A549 (cell line): ENCODE data around the gene CDC42. TPM values are rescaled to one million over a fixed set of nuclear protein-coding genes. Genes with fewer than 3 reads are reported as not detected.
A peak's percentile ranks its signal among the peaks of the same experiment; 100 is the strongest.

Experiments used
- ATAC-seq, 2 experiments: fragments of 200-7000 bp in 1 of 2; fragments of >200 bp in 1 of 2; cut with Nextera tagmentation in 1 of 2; cut with Tn5 transposase in 1 of 2; 3 replicates each; pipeline versions ENCODE4 v1.8.0 to v1.9.1; 2018 to 2020; ENCODE audit warnings: mild to moderate bottlenecking in 1 of 2, moderate library complexity in 1 of 2
- CTCF ChIA-PET: fragments of 300-600 bp; sonication (Branson Sonifier 250); formaldehyde crosslinking; extraction: SDS; loops from one replicate; lab custom pipeline; 2021; ENCODE audit warnings: antibody characterized with exemption, inconsistent platforms; lab: Yijun Ruan, JAX
- POLR2A ChIA-PET: fragments of 350-600 bp; formaldehyde crosslinking; extraction: SDS; loops from one replicate; lab custom pipeline; 2021; ENCODE audit warnings: antibody characterized with exemption, inconsistent platforms; lab: Yijun Ruan, JAX
- DNase-seq, 2 experiments: peaks; one replicate each; pipeline versions ENCODE4 v3.0.0 to v3.0.0-alpha.2; 2011 to 2016; ENCODE audit warnings: low read depth in 1 of 2, low spot score in 1 of 2
- FAIRE-seq: peaks from 2 replicates; lab custom pipeline; 2011; peaks lifted over from hg19 to GRCh38; lab: Jason Lieb, UNC
- H3K27ac ChIP-seq, 2 experiments: fragments of >200 bp; sonication (Bioruptor Twin); formaldehyde crosslinking; 3 replicates each; pipeline ENCODE4 v1.5.1; 2016 to 2017
- H3K4me1 ChIP-seq: fragments of >200 bp; sonication (Bioruptor Twin); formaldehyde crosslinking; 3 replicates; pipeline ENCODE4 v1.6.1; 2016
- H3K4me2 ChIP-seq: fragments of >200 bp; sonication (Bioruptor Twin); formaldehyde crosslinking; 3 replicates; pipeline ENCODE4 v1.6.1; 2016
- H3K4me3 ChIP-seq: fragments of >200 bp; sonication (Bioruptor Twin); formaldehyde crosslinking; 3 replicates; pipeline ENCODE4 v1.5.1; 2016
- H3K9me3 ChIP-seq: fragments of >200 bp; sonication (Bioruptor Twin); formaldehyde crosslinking; 3 replicates; pipeline ENCODE4 v1.6.1; 2016
- BHLHE40 ChIP-seq: IDR thresholded peaks from 2 replicates; pipeline ENCODE4 v1.6.1; 2012; ENCODE audit warnings: low read depth, low read length, inconsistent platforms
- CEBPB ChIP-seq, 2 experiments: fragments of >200 bp in 1 of 2; sonication (Bioruptor Twin) in 1 of 2; formaldehyde crosslinking in 1 of 2; IDR thresholded peaks; 2 replicates each; pipeline ENCODE4 v1.6.1; 2012 to 2016
- CHD4 ChIP-seq: fragments of 200-600 bp; sonication (generic); IDR thresholded peaks from 2 replicates; pipeline ENCODE4 v1.6.1; 2016; ENCODE audit warnings: antibody characterized with exemption, mild to moderate bottlenecking, borderline replicate concordance
- EHF ChIP-seq: fragments of 250-450 bp; sonication (Bioruptor Pico); IDR thresholded peaks from 2 replicates; pipeline ENCODE4 v1.5.0; 2020; ENCODE audit warnings: mild to moderate bottlenecking
- EHMT2 ChIP-seq: fragments of 200-600 bp; sonication (generic); IDR thresholded peaks from 2 replicates; pipeline ENCODE4 v1.6.1; 2016; ENCODE audit warnings: antibody characterized with exemption, low read depth, mild to moderate bottlenecking, moderate library complexity
- FOSL2 ChIP-seq, 2 experiments: fragments of 450-650 bp in 1 of 2; fragments of >200 bp in 1 of 2; sonication (Bioruptor Twin) in 1 of 2; formaldehyde crosslinking; IDR thresholded peaks; 2 replicates each; pipeline versions ENCODE4 v1.5.0 to v1.6.1; 2016 to 2020; ENCODE audit warnings: mild to moderate bottlenecking in 1 of 2, moderate library complexity in 1 of 2
- HEYL ChIP-seq: fragments of 250-450 bp; sonication (Bioruptor Pico); IDR thresholded peaks from 2 replicates; pipeline ENCODE4 v1.8.0; 2021; ENCODE audit warnings: mild to moderate bottlenecking, moderate library complexity
- HOXB13 ChIP-seq: fragments of 250-450 bp; sonication (Bioruptor Pico); IDR thresholded peaks from 2 replicates; pipeline ENCODE4 v1.5.0; 2020; ENCODE audit warnings: low read depth, mild to moderate bottlenecking, moderate library complexity
- HOXB5 ChIP-seq: fragments of 250-450 bp; sonication (Bioruptor Pico); IDR thresholded peaks from 2 replicates; pipeline ENCODE4 v1.5.0; 2020; ENCODE audit warnings: mild to moderate bottlenecking, moderate library complexity
- JUN ChIP-seq, 2 experiments: fragments of >200 bp; sonication (Bioruptor Twin); formaldehyde crosslinking; IDR thresholded peaks; 2 replicates in 1 of 2; 3 replicates in 1 of 2; pipeline ENCODE4 v1.6.1; 2016 to 2017
- JUNB ChIP-seq: fragments of >200 bp; sonication (Bioruptor Twin); formaldehyde crosslinking; IDR thresholded peaks from 2 replicates; pipeline ENCODE4 v1.6.1; 2016
- MYC ChIP-seq: IDR thresholded peaks from 2 replicates; pipeline ENCODE4 v1.6.1; 2012; ENCODE audit warnings: mild to moderate bottlenecking, inconsistent platforms, low read length, improper control_type of control experiment, borderline replicate concordance
- NFE2L2 ChIP-seq: fragments of 150-350 bp; conservative IDR thresholded peaks from 2 replicates; pipeline ENCODE4 v1.6.1; 2014; ENCODE audit warnings: low read length
- NR3C1 ChIP-seq: fragments of >200 bp; sonication (Bioruptor Twin); formaldehyde crosslinking; IDR thresholded peaks from 3 replicates; pipeline ENCODE4 v1.6.1; 2017
- PHF8 ChIP-seq: fragments of 200-600 bp; sonication (generic); IDR thresholded peaks from 2 replicates; pipeline ENCODE4 v1.6.1; 2016; ENCODE audit warnings: low read depth, mild to moderate bottlenecking, antibody characterized with exemption, moderate library complexity, borderline replicate concordance
- POLR2A ChIP-seq: IDR thresholded peaks from 2 replicates; pipeline ENCODE4 v1.6.1; 2012; ENCODE audit warnings: mild to moderate bottlenecking, low read length
- RAD21 ChIP-seq, 2 experiments: fragments of >200 bp in 1 of 2; sonication (Bioruptor Twin) in 1 of 2; formaldehyde crosslinking in 1 of 2; IDR thresholded peaks in 1 of 2; conservative IDR thresholded peaks in 1 of 2; 2 replicates in 1 of 2; 3 replicates in 1 of 2; pipeline ENCODE4 v1.6.1; 2012 to 2018; ENCODE audit warnings: inconsistent platforms in 1 of 2
- RFX5 ChIP-seq: fragments of 450-650 bp; IDR thresholded peaks from 2 replicates; pipeline ENCODE4 v1.7.1; 2014; ENCODE audit warnings: antibody characterized with exemption, mild to moderate bottlenecking, moderate library complexity
- SMC3 ChIP-seq: fragments of >200 bp; sonication (Bioruptor Twin); formaldehyde crosslinking; IDR thresholded peaks from 3 replicates; pipeline ENCODE4 v1.6.1; 2018; ENCODE audit warnings: inconsistent platforms
- SREBF2 ChIP-seq: fragments of 450-650 bp; IDR thresholded peaks from 2 replicates; pipeline ENCODE4 v1.6.1; 2014; ENCODE audit warnings: mild to moderate bottlenecking, moderate library complexity
- ZC3H11A ChIP-seq: fragments of 450-650 bp; IDR thresholded peaks from 2 replicates; pipeline ENCODE4 v1.6.1; 2014; ENCODE audit warnings: antibody characterized with exemption, mild to moderate bottlenecking
- ZNF302 ChIP-seq: fragments of 250-450 bp; sonication (Bioruptor Pico); IDR thresholded peaks from 2 replicates; pipeline ENCODE4 v1.9.0; 2021; ENCODE audit warnings: inconsistent platforms, mild to moderate bottlenecking, moderate library complexity
- WGBS: methylation state at CpG from one replicate; pipeline ENCODE4 v1.1.6; 2017; ENCODE audit errors: missing lambda C conversion rate; 5-methylcytosine and 5-hydroxymethylcytosine counted together
- polyA plus RNA-seq, 4 experiments: library from polyadenylated mRNA; depleted of rRNA in 3 of 4; stranded (reverse); fragments of >200 nt; fragmentation: RNase III in 1 of 4; extraction: RNeasy Plus Mini Kit Qiagen cat#74134 plus additional on column Dnase treatment in 1 of 4; gene quantifications; 2 replicates in 3 of 4; 3 replicates in 1 of 4; pipeline ENCODE4 v1.2.3, GENCODE V29; 2011 to 2017
- TF ChIP-seq, protein P1 (sequence below): IDR thresholded peaks from 2 replicates; pipeline ENCODE4 v1.6.1; 2012
- TF ChIP-seq, protein P2 (sequence below): IDR thresholded peaks from 2 replicates; pipeline ENCODE4 v1.6.1; 2012; ENCODE audit warnings: low read depth, borderline replicate concordance
- TF ChIP-seq, protein P3 (sequence below): fragments of 450-650 bp; IDR thresholded peaks from 2 replicates; pipeline ENCODE4 v1.6.1; 2014; ENCODE audit warnings: antibody characterized with exemption
- TF ChIP-seq, protein P4 (sequence below): fragments of >200 bp; sonication (Bioruptor Twin); formaldehyde crosslinking; IDR thresholded peaks from 3 replicates; pipeline ENCODE4 v1.5.1; 2016

The CDC42 gene
- polyA plus RNA-seq, 2 of the 4 experiments (the other 2 are of a cell fraction), result 155 to 212 TPM

DNA sequence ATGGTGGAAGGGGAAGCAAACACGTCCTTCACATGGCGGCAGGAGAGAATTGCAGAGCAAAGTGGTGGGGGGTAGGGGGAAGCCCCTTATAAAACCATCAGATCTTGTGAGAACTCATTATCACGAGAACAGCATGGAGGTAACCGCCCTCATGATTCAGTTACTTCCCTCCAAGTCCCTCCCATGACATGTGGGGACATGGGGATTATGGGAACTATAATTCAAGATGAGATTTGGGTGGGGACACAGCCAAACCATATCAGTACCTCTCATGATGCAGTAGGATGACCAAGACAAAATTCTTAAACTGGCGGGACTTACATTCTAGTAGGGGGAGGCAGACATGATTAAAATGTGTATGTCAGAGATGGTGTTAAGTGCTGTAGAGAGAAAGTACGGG lies 51.6 kb downstream of the CDC42 start:
- DNase-seq (no peak), ATAC-seq (no peak), FAIRE-seq (no peak)
- no peak overlapping the region for H3K4me2 ChIP-seq
- H3K4me3 ChIP-seq, result no peak overlapping the region
- H3K27ac ChIP-seq, result no peak overlapping the region
- POLR2A ChIA-PET, result no interaction called here
- TF ChIP-seq JUNB, result no peak
- TF ChIP-seq MYC, result no peak
- no peak for TF ChIP-seq NR3C1
- TF ChIP-seq, protein P1, sequence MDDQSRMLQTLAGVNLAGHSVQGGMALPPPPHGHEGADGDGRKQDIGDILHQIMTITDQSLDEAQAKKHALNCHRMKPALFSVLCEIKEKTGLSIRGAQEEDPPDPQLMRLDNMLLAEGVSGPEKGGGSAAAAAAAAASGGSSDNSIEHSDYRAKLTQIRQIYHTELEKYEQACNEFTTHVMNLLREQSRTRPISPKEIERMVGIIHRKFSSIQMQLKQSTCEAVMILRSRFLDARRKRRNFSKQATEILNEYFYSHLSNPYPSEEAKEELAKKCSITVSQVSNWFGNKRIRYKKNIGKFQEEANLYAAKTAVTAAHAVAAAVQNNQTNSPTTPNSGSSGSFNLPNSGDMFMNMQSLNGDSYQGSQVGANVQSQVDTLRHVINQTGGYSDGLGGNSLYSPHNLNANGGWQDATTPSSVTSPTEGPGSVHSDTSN, result no peak
- TF ChIP-seq EHMT2, result no peak
- TF ChIP-seq CEBPB (IDR thresholded peaks at IDR 0.05), result no peak
- no peak for TF ChIP-seq RAD21 (conservative IDR thresholded peaks at IDR 0.05 in 1 of 2, IDR thresholded peaks at IDR 0.05 in 1 of 2)
- TF ChIP-seq EHF (CRISPR knock-in tag), result no peak
- TF ChIP-seq JUN (IDR thresholded peaks at IDR 0.05), result no peak
- TF ChIP-seq, protein P2, sequence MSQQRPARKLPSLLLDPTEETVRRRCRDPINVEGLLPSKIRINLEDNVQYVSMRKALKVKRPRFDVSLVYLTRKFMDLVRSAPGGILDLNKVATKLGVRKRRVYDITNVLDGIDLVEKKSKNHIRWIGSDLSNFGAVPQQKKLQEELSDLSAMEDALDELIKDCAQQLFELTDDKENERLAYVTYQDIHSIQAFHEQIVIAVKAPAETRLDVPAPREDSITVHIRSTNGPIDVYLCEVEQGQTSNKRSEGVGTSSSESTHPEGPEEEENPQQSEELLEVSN, result no peak
- TF ChIP-seq HEYL (CRISPR knock-in tag), result no peak
- no peak for TF ChIP-seq PHF8
- no peak for TF ChIP-seq POLR2A
- TF ChIP-seq CHD4, result no peak
- no peak for TF ChIP-seq HOXB13
- TF ChIP-seq NFE2L2, result no peak
- no peak for TF ChIP-seq SREBF2
- TF ChIP-seq RFX5, result no peak
- TF ChIP-seq, protein P3, sequence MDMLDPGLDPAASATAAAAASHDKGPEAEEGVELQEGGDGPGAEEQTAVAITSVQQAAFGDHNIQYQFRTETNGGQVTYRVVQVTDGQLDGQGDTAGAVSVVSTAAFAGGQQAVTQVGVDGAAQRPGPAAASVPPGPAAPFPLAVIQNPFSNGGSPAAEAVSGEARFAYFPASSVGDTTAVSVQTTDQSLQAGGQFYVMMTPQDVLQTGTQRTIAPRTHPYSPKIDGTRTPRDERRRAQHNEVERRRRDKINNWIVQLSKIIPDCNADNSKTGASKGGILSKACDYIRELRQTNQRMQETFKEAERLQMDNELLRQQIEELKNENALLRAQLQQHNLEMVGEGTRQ, result no peak
- TF ChIP-seq BHLHE40, result no peak
- H3K9me3 ChIP-seq, result no peaks in the 10 kb centered on the region
- H3K4me1 ChIP-seq, result no peaks in the 10 kb centered on the region
- CTCF ChIA-PET, result interaction anchor here (1.4 kb wide), 1 partner anchor 312 kb away, joined by 6 read pairs; no protein-coding TSS in a partner anchor
- 91% methylated on average over 6 of the region's 6 CpGs for WGBS

DNA sequence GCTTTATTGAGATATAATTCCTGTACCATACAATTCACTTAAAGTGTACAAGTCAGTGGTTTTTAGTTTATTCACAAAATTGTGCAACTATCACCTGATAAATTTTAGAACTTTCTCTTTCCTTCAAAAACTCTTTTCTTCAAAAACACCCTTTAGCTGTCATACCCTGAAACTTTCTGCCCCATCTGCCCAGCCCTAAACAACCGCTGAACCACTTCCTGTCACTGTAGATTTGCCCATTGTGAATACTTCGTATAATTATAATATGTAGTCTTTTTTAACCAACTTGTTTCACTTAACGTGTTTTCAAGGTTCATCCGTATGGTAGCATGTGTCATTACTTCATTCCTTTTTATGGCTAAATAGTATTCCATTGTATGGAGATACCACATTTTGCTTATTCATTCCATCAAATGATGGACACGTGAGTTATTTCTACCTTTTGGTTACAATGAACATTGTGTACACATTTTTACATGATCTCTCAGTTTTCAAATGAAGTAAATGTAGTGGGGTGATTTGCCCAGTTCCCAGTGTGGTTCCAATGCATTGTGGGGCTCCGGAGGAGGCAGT lies 52.4 kb downstream of the CDC42 start:
- Histone ChIP-seq H3K27ac (no peak overlapping the region), H3K4me3 (no peak overlapping the region), H3K9me3 (no peaks in the 10 kb centered on the region), H3K4me1 (no peaks in the 10 kb centered on the region), H3K4me2 (no peak overlapping the region)
- WGBS, result 93% methylated on average over 6 of the region's 6 CpGs
- POLR2A ChIA-PET, result no interaction called here
- ATAC-seq, result no peak
- no peak for FAIRE-seq
- CTCF ChIA-PET, result interaction anchor here (0.6 to 3.1 kb wide), 17 partner anchors 8 to 584 kb away, joined by 3 to 23 read pairs (median 3); no protein-coding TSS in a partner anchor
- TF ChIP-seq HOXB5 (CRISPR knock-in tag) (no peak), ZC3H11A (no peak), ZNF302 (CRISPR knock-in tag) (no peak)
- no peak for DNase-seq

DNA sequence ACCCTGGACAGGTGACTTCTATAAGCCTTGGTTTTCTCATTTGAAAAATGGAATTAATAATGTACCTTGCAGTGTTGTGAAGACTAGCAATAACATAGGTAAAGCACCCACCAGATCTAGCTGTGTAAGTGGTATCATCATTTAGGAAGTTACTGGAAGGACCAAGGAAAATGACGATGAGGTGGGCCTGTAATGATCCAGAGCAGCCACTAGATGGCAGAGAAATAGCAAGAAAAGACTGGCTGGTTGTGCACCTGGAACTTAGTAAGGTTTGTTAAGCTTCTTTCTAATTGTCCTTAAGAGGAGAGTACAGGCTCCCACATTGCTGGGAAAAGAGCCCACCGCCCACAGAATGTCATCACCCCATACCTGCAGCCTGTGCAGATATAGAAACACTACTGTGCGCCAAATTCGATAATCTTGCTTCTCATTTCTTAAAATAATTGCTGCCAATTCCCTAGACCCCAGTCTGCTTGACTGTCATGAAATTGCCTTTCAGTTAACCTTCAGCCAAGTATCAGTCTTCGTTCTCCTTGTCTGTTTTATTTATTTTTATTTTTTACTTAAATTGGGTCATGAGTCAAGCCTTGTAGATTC lies 53.2 kb downstream of the CDC42 start:
- H3K4me1 ChIP-seq, result no peaks in the 10 kb centered on the region
- TF ChIP-seq, protein P4, sequence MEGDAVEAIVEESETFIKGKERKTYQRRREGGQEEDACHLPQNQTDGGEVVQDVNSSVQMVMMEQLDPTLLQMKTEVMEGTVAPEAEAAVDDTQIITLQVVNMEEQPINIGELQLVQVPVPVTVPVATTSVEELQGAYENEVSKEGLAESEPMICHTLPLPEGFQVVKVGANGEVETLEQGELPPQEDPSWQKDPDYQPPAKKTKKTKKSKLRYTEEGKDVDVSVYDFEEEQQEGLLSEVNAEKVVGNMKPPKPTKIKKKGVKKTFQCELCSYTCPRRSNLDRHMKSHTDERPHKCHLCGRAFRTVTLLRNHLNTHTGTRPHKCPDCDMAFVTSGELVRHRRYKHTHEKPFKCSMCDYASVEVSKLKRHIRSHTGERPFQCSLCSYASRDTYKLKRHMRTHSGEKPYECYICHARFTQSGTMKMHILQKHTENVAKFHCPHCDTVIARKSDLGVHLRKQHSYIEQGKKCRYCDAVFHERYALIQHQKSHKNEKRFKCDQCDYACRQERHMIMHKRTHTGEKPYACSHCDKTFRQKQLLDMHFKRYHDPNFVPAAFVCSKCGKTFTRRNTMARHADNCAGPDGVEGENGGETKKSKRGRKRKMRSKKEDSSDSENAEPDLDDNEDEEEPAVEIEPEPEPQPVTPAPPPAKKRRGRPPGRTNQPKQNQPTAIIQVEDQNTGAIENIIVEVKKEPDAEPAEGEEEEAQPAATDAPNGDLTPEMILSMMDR, result peak; percentile 54
- no peak for TF ChIP-seq FOSL2 (IDR thresholded peaks at IDR 0.05)
- no peak for TF ChIP-seq FOSL2 (CRISPR knock-in tag; IDR thresholded peaks at IDR 0.05)
- TF ChIP-seq, protein P2, result no peak
- TF ChIP-seq SMC3, result peak; percentile 49; the same call in 2 of the 3 replicates
- peak; percentile 53 to 61 for TF ChIP-seq RAD21 (conservative IDR thresholded peaks at IDR 0.05 in 1 of 2, IDR thresholded peaks at IDR 0.05 in 1 of 2)
- ATAC-seq (peak; percentile 58 to 73; a peak in 4 of 6 replicates), FAIRE-seq (no peak), DNase-seq (peak; percentile 38 to 56)
- no peak overlapping the region for H3K4me3 ChIP-seq
- WGBS, result 55% methylated on average over 5 of the region's 5 CpGs
- no peaks in the 10 kb centered on the region for H3K9me3 ChIP-seq
- no peak overlapping the region for H3K27ac ChIP-seq
- ChIA-PET CTCF (interaction anchor here (0.5 to 3.1 kb wide), 19 partner anchors 9 to 501 kb away, joined by 3 to 23 read pairs (median 3); no protein-coding TSS in a partner anchor), POLR2A (no interaction called here)
- H3K4me2 ChIP-seq, result no peak overlapping the region
